ENCODE data around the gene PTPRG. TPM values are rescaled to one million over a fixed set of nuclear protein-coding genes. Genes with fewer than 3 reads are reported as not detected.

Gene PTPRG
- total and polyA plus RNA-seq, 2 of the 13 experiments (the other 11 are each of a cell fraction or from before 2014, with no cell fraction given), result 8.0 to 25.3 TPM

DNA sequence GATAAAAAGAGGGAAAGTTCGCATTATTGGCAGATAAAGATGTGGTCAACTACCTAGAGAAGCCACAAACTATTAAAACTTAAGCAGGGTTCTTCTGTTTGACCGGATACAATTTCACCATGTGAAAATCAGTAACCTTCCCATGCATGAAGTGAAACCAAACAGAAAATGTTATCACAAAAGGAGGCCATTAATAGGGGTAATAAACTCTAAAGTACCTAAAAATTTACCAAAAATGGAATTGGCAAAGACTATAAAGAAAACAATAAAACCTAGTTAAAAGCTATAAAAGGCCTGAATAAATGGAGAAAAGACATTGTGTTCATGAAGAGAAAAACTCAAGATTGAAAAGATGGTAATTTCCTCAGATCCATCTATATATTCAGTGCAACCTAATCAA is 728.6 kb downstream of the PTPRG start:
- no peak overlapping the region for H3K9ac ChIP-seq (ENCODE audit: insufficient read depth, low read depth, low read length)
- H3K36me3 ChIP-seq (replicated peaks in 1 of 2; ENCODE audit: control insufficient read depth in 1 of 2, insufficient read depth in 2 of 2, low read length in 2 of 2), result peaks cover 0 to 8% of the 10 kb centered on the region in 2 experiments; a peak in 1 of 5 replicates
- in situ Hi-C loops (cut with HindIII; ENCODE audit: extremely low pct_ligation_motif_present, low pct_unique_long_range_greater_than_20kb), result no loop called here
- H3K27me3 ChIP-seq (ENCODE audit: control insufficient read depth in 1 of 2, insufficient read depth in 2 of 2, low read length in 2 of 2), result no peaks in the 10 kb centered on the region
- no peak for ATAC-seq
- H3K27ac ChIP-seq (ENCODE audit: extremely low read length, insufficient read depth, low read length), result no peak overlapping the region
- 96% methylated on average over 2 of the region's 2 CpGs for WGBS (ENCODE audit: low lambda C conversion rate)
- intact Hi-C loops (cut with micrococcal nuclease; ENCODE audit: unreplicated experiment), result no loop called here
- DNase-seq (ENCODE audit: low spot score), result no peak
- H3K4me2 ChIP-seq (ENCODE audit: low read depth, low read length), result no peak overlapping the region
- H3K4me3 ChIP-seq (replicated peaks in 1 of 3; ENCODE audit: insufficient read depth in 1 of 3, low read depth in 2 of 3, low read length in 3 of 3), result no peak overlapping the region
- CTCF ChIA-PET (ENCODE audit: low intra/inter-chr PET ratio, low total read pairs), result no interaction called here
- H2AFZ ChIP-seq (ENCODE audit: low read length), result no peak overlapping the region
- no peaks in the 10 kb centered on the region for H3K9me3 ChIP-seq (ENCODE audit: low read length)
- POLR2A ChIA-PET, result no interaction called here
- no peaks in the 10 kb centered on the region for H4K20me1 ChIP-seq (ENCODE audit: insufficient read depth, low read length)
- no peaks in the 10 kb centered on the region for H3K79me2 ChIP-seq (ENCODE audit: insufficient read depth, low read length)
- H3K4me1 ChIP-seq (ENCODE audit: insufficient read depth, low read length), result no peaks in the 10 kb centered on the region
- FAIRE-seq, result no peak
- TF ChIP-seq, protein P1, sequence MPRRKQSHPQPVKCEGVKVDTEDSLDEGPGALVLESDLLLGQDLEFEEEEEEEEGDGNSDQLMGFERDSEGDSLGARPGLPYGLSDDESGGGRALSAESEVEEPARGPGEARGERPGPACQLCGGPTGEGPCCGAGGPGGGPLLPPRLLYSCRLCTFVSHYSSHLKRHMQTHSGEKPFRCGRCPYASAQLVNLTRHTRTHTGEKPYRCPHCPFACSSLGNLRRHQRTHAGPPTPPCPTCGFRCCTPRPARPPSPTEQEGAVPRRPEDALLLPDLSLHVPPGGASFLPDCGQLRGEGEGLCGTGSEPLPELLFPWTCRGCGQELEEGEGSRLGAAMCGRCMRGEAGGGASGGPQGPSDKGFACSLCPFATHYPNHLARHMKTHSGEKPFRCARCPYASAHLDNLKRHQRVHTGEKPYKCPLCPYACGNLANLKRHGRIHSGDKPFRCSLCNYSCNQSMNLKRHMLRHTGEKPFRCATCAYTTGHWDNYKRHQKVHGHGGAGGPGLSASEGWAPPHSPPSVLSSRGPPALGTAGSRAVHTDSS (CRISPR knock-in tag; conservative IDR thresholded peaks at IDR 0.05), result no peak
- TF ChIP-seq HIVEP1 (CRISPR knock-in tag; IDR thresholded peaks at IDR 0.05), result no peak
- TF ChIP-seq SPEN (CRISPR knock-in tag; IDR thresholded peaks at IDR 0.05; ENCODE audit: low read depth), result no peak
- no peak for TF ChIP-seq ZNF20 (CRISPR knock-in tag; IDR thresholded peaks at IDR 0.05)
- TF ChIP-seq SKI (IDR thresholded peaks at IDR 0.05; ENCODE audit: partially characterized antibody), result no peak
- no peak for TF ChIP-seq ZNF30 (CRISPR knock-in tag; IDR thresholded peaks at IDR 0.05)
- no peak for TF ChIP-seq ZNF629 (CRISPR knock-in tag; conservative IDR thresholded peaks at IDR 0.05)
- TF ChIP-seq ZNF253 (CRISPR knock-in tag; IDR thresholded peaks at IDR 0.05; ENCODE audit: borderline replicate concordance), result no peak
- TF ChIP-seq MXD4 (CRISPR knock-in tag; IDR thresholded peaks at IDR 0.05), result no peak
- TF ChIP-seq NFKB2 (CRISPR knock-in tag; IDR thresholded peaks at IDR 0.05; ENCODE audit: borderline replicate concordance), result no peak
- TF ChIP-seq ZNF225 (CRISPR knock-in tag; IDR thresholded peaks at IDR 0.05), result no peak
- TF ChIP-seq HHEX (CRISPR knock-in tag; IDR thresholded peaks at IDR 0.05), result no peak
- BruUV-seq (replicated peaks), result no TSS peak

Measured in HepG2 (cell line).